GM21825 (cell line): ENCODE measurements around the gene EEF1G.

Experiments
- ATAC-seq: cut with Tn5 transposase; IDR thresholded peaks from one replicate; pipeline ENCODE4 v1.9.1; 2021; ENCODE audit warnings: mild to moderate bottlenecking, moderate library complexity; ENCODE audit not compliant: unreplicated experiment

The EEF1G gene

DNA sequence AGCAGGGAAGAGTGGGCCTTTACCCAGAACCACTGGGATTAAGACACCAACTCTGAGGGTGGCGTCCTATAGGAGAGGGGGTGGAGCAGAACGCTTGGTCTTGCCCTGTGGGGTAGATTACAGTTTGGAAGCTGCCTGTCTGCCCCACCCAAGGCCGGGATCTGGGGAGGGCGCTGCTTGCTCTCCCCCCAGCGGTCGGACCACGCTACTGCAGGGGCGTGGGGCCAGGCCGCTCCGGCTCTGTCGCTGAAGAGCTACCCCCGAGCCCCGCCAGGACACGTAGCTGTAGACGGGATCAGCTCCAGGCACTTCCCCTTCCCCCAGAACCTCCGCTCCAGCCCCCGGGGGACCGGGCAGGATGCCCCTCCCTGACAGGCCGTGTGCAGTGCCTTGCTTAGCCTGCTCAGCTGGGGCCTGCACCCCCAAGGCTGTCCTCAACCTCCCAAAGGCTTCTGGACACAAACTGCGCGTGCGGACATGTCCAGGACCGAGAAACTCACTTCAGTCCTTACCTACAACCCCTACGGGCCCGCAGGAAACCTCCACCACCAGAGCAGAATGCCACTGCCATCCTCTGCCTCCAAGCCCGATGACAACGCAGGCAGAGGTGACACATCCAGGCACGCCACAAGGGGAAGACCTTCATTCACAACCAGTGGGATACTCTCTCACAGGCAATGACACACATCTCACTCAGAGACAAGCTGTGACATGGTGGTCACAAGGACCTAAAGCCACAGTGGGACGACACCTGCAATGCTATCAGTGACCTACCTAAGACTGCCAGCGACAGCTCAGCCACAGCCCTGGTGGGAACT lies 30.7 kb downstream of the EEF1G start:
- peak; percentile 25 for ATAC-seq

DNA sequence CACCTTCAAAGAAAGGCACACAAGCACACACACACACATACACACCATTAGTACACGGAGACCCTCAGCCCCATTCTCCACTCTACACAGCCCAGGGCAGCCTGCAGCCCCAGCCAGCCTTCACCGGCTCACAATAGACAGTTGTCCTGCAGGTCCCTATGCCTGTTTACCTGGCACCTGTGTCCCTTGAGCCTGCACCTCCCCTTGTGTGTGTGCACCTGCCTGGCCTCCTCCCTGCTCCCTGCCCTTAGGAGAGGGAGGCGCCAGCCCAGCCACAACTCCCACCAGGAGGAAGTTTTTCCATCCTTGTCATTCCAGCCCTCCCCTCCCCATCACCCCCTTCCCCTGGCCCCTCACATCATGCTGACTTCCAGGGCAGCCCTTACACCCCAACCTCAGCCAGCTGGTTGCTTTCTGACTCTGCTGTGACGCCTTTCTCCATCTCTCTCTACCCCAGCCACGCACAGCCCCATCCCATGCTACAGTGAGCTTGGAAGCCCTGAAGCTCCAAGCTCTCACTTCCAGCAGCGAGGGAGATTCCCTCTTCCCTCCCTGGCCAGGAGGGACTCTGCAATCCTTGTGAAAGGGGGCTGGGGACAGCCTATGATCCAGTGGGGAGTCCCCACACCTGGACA lies 31.5 kb downstream of the EEF1G start:
- no peak for ATAC-seq

DNA sequence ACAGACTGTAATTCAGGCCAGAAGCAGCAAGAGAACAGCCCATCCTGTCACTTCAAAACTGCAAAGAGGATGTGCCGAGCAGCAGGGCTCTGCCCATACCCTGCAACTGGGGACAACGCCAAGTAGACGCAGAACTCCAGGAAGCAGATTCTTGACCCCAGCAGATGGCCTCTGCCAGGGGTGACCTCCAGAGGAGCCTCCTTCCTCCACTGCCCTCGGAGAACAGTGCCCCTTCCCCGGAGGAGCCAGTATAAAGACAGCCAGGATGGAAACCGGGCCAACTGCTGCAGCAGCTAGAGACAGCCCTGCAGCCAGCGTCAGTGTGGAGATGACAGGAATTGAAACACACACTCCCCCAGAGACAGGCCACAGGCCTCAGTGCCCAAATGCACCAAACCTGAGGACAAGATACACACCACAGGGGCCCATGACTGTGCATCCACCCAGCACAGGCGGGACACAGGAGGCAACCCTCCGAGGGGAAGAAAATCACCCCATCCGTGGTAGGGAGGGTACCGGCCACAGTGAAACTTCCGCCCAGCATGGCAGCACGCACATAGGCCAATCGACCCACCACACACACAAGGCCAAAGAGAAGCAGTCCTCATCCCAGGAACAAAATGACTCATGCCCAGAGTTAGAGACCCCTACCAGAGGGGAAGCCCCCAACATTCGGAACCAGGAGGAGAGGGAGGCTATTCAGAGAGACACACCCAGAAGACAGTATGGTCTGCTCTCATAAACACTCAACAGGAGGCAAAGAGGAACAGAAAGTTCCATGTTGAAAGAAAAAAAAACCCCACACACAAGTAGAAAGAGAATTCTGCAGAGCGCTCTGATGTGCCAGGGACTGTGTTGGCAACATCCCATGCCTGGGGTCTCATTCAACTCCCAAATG lies 32.6 kb downstream of the EEF1G start:
- ATAC-seq, result peak; percentile 43

DNA sequence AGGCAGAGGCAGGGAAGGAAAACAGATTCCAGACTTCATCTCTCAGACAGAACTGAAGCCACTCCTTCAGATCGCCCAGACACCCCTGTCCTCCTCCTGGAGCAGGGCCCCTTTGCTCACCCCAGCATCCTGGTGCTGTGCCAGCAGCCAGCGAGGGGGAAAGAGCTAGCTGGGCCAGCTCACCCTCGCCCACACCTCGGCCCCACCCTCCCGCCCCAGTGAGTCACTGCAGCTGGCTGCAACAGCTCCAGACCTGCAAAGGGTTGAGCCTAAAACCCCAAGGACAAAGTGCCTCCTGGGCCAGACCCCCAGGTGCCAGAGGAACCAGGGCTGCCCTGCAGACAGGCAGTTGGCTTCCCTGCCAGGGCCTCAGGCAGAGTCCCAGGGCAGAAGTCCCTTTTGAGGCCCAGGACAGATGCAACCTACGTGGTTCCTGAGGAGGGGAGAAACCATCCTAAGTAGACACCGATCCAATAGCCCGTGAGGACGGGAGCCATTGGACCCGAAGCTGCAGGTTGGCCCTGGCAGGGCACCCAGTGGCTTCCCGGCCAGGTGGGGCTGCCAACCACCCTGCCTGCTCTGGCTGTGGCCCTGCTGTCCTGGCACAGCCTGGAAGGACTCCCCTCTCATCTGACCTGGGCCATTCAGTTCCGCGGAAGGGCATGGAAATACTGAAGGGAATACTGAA lies 34.3 kb downstream of the EEF1G start:
- no peak for ATAC-seq

DNA sequence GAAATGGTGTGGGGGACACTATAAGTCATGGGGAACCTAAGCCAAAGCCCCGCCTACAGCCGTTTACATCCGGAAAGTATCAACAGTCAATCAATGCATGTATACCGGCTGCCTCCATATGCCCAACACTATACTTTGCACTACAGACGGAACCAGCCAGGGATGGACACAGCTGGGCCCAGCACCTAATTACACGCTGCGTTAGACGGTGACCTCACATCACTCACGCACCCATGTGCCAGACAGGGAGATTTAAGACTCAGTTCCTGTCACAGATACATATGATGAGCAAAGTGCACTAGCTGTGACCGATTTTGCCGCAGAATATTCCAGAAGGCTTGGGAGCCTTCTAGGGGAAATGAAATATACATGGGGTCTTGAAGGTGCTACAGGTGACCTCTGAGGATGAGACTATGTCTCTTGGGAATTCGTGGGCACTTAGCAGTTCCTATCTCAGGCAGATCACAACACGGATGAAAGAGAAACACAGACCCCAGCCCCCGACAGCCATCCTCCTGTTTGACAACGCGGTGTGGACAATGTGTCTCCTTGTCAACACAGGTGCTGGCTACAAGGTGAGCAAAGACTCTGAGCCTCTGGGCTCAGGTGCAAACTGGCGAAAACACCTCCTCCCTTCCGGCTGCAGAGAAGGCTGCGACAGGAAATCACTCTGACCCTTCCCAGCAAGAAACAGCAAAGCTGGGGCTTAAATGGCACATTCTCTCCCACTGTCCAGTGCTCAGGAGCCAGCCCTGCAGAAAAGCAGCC lies 35.0 kb downstream of the EEF1G start:
- ATAC-seq, result no peak

DNA sequence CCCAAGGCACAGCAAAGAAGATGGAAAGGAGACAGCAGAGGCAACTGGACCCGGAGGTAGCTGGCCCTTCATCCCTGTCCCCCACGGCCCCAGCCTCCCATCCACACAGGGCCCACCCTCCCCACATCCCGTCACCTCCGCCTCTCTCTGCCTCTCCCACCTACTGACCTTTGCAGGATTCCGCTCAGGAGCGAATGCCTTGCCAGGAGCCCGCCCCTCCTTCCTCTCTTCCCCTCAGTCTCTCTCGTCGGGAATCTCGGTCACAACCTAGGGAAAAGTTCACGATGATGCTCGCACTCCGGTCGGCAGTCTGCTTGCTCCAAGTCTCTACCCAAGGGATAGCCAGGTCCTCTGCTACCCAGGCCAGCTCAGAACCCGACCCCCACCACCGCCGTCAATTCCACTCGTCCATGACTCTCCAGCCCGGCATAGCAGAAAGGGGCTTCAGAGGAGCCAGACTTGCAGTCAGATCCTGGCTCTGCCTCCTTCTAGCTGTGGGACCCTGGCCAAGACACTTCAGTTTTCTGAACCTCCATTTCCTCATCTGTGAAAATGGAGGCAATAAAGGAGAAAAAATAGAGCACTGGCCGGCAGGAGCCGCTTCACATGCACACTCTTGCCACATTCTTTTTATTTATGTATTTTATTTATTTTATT lies 37.3 kb downstream of the EEF1G start:
- no peak for ATAC-seq

DNA sequence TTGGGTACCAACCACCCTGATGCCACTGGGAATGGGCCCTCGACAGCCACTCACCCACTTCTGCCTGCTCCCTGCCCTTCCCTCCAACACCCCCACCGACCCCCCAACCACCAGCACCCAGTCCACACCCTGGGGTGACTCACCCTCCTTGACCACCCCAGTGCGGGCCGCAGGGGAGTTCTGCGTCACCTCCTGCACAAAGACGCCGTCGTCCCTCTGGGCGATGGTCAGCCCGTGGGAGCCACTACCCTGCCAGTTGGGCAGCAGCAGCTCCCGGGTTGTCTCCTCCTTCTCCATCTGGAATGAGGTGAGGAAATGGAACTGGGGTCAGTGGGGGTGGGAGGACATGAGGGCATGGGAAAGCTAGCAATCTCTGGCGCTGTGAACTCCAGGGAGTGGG lies 37.9 kb downstream of the EEF1G start:
- no peak for ATAC-seq

DNA sequence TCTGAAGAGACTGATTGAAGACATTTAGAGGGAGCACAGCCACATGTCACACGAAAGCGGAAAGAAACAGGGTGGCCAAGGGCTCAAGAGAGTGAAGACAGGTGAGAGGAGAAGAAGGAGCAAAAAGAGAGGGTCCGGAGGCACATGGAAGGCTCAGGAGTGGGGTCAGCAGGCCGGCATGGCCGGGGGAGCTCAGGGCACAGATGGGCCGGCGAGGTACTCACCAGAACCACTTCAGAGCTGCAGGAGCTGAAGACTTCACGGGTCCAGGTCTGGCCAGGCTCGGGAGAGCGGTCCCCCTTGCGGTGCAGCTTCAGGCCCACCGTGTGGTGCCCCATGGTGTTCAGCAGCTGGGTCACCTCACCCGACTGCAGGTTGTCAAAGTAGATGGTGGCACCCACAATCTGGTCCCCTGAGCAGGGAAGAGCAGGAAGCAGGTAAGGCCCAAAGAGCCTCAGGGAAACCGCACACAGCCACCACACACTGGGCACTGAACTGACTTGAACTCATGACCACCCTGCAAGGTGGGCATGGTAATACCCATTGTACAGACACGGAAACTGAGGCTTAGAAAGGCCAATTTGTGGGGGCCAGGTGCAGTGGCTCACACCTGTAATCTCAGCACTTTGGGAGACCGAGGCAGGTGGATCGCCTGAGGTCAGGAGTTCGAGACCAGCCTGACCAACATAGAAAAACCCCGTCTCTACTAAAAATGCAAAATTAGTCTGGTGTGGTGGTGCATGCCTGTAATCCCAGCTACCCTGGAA lies 38.7 kb downstream of the EEF1G start:
- no peak for ATAC-seq

DNA sequence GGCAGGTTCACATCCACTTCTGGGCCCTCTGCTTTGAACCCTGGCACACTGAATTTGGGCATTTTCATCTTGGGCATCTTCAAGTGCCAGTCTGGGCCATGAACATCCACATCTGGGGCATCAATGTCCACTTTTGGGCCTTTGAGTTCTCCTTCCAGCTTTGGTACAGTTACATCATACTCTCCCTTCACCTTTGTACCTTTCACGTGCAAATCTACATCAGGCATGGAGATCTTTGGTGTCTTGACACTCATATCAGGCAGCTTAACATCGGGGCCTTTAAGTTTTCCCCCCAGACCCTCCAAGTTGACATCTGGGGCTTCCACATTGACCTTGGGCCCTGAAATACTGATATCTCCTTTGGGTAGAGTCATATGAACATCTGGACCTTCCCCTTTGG lies 41.6 kb downstream of the EEF1G start:
- ATAC-seq, result no peak

DNA sequence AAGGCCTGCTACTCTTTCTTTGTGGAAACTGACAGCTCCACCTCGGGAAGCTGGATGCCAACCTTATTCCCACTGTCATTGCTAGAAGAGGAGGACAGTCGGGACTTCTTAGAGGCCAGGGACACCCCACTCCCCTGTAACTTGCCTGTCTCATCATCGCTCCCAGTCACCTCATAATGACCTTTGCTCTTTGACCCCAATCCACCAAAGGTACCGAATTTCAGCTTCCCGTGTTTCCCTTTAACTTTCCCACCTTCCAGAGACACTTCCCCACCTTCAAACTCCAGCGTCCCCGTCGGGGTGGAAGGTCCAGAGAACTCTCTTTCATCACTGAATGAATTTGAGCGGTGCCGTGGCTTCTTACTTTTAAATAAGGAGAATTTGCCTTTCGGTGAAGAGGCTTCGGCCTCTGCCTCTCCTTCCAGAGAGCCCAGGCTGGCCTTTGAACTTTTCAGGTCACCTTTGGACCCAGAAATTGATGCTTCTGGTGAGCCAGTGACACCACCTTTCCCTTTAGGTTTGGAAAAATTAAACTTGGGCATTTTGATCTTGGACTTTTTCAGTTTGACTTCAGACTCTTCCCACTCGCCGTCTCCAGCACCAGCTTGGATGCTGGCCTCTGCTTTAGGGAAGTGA lies 56.8 kb downstream of the EEF1G start:
- ATAC-seq, result no peak

DNA sequence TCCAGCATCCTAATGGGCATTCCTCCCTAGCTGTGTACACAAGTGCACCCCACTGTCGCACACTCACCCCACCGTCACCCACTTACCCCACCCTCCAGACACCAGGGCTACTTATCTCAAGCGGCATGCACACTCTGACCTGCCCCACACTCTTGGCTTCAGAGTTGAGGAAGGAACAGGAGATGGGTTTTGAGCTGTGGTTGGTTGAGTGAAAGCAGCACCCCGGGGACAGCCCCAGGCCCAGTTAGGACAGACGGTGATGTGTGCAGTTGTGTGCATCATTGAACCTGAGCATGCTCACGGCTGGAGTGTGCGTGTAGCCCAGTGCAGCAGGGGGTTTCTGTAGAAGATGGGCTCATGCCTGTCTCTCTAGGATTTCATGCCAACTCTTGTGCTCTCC lies 59.5 kb downstream of the EEF1G start:
- ATAC-seq, result peak; percentile 61

DNA sequence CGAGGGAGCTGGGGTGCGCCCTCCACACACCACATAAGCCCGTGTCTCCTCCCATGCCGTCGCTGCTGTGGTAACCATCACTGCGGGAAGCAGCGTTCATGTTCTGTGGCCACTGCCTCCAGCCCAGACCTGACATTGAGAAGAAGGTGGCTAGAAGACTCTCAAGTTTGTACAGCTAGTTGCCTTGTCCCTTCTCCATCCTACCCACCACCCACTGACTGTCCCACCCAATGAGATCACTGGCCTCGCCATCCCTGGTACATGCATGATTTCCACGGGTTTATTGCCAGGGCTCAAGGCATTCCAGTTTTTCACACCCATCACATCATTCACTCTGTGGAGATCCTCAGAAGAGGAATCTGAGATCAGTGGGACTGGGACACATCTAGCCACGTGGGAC lies 60.1 kb downstream of the EEF1G start:
- no peak for ATAC-seq

DNA sequence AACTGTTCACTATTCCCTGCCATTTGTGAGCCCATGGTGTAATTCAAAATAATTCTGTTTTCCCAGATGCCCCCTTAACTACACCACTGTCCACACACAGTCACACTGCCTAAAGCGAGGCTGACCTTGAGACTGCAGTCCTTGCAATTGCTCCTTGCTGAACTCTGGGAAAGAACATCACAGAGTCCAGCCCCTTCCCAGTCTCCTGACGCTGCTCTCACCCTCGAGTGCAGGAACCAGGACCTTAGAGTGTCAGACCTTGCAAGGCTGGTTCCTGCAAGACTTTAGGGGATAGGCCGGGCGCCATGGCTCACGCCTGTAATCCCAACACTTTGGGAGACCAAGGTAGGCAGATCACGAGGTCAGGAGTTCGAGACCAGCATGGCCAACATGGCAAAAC lies 60.7 kb downstream of the EEF1G start:
- no peak for ATAC-seq
